Measurements from ENCODE around the gene SEPTIN8.

The SEPTIN8 gene

DNA sequence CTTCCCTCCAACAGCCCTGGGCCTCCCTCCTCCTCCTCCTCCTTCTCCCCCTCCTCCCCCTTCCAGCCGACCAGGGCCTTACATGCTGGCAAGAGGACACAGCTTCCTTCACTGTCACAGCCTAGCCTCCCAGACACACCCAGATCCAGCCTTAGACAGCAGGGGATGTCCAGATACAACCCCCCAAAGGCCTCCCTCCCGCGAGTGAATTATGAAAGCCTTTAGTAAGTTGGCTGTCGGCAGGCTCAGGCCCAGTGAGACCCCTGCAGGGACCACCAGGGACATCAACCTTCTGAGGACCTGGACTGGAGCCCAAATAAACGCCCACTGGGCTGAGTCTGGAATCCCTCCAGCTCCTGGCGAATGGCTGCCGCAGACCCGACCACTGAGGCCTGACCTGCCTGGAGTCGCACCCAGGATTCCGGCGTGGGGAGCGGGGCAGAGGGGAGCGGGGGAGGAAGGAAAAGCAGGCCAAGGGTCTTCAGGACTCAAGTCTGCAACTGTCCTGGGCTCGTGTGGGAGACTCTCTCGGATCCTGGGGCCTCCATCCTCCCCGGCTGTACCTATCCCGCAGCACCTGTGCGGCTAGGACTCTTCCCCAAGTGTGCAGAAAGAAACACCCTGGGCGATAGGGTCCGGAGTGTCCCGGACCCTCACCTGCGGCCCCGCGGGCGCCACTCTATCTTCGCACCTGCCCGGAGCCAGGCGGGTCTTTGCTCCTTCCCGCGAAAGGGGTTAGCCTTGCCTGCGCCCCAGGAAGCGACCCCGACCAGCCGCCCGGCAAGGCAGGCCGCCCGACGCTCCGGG is 705 bp downstream of the SEPTIN8 start:
- TF ChIP-seq EZH2phosphoT487 (conservative IDR thresholded peaks at IDR 0.05; ENCODE audit: low read length) = no peak
- TF ChIP-seq, protein P1, sequence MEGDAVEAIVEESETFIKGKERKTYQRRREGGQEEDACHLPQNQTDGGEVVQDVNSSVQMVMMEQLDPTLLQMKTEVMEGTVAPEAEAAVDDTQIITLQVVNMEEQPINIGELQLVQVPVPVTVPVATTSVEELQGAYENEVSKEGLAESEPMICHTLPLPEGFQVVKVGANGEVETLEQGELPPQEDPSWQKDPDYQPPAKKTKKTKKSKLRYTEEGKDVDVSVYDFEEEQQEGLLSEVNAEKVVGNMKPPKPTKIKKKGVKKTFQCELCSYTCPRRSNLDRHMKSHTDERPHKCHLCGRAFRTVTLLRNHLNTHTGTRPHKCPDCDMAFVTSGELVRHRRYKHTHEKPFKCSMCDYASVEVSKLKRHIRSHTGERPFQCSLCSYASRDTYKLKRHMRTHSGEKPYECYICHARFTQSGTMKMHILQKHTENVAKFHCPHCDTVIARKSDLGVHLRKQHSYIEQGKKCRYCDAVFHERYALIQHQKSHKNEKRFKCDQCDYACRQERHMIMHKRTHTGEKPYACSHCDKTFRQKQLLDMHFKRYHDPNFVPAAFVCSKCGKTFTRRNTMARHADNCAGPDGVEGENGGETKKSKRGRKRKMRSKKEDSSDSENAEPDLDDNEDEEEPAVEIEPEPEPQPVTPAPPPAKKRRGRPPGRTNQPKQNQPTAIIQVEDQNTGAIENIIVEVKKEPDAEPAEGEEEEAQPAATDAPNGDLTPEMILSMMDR (IDR thresholded peaks at IDR 0.05; ENCODE audit: insufficient read depth, low read length, poor library complexity, severe bottlenecking) = no peak
- Histone ChIP-seq H3K9me3 (ENCODE audit: insufficient read depth, low read length) (no peaks in the 10 kb centered on the region), H3K4me2 (ENCODE audit: low read depth, low read length, poor library complexity, severe bottlenecking) (no peak overlapping the region), H3K4me3 (ENCODE audit: insufficient read depth, low read length, poor library complexity, severe bottlenecking) (no peak overlapping the region), H3F3A (ENCODE audit: insufficient read depth) (no peaks in the 10 kb centered on the region), H3K9ac (ENCODE audit: low read length) (no peak overlapping the region), H2AFZ (ENCODE audit: low read depth, low read length, severe bottlenecking) (no peak overlapping the region), H3K9me2 (replicated peaks; ENCODE audit: insufficient read depth, low read length) (no peaks in the 10 kb centered on the region), H3K27me3 (ENCODE audit: low read length) (no peaks in the 10 kb centered on the region), H3K36me3 (ENCODE audit: low read length) (no peaks in the 10 kb centered on the region), H3K79me2 (ENCODE audit: insufficient read depth, low read length) (no peaks in the 10 kb centered on the region), H4K20me1 (ENCODE audit: low read depth, low read length) (no peaks in the 10 kb centered on the region), H3K27ac (ENCODE audit: low read depth, low read length) (no peak overlapping the region)

DNA sequence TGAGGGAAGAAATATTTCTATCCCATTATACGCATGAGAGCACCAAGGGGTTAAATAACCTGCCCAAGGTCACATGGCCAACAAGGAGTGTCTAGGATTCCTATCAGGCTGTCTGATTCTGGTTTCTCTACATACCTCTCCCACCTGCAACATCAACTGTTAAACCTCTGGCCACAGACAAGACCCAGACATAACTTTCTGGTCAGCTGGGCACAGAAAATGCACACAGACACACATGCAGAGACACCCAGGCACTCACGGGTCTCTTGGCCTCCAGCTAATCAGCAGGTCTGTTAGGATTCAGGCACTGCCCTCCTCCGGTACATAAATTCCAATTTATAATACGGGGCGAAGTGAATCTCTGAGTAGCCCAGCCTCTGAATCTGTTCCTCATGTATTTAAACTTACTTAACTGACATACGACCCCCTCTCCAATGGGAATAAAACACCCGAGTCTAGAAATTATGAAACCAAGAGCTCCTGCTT is 1.5 kb downstream of the SEPTIN8 start:
- Histone ChIP-seq H3K9me3 (ENCODE audit: insufficient read depth, low read length) (no peaks in the 10 kb centered on the region), H3F3A (ENCODE audit: insufficient read depth) (no peaks in the 10 kb centered on the region), H3K9me2 (replicated peaks; ENCODE audit: insufficient read depth, low read length) (no peaks in the 10 kb centered on the region), H3K79me2 (ENCODE audit: insufficient read depth, low read length) (no peaks in the 10 kb centered on the region), H2AFZ (ENCODE audit: low read depth, low read length, severe bottlenecking) (no peak overlapping the region), H3K9ac (ENCODE audit: low read length) (no peak overlapping the region), H3K27ac (ENCODE audit: low read depth, low read length) (no peak overlapping the region), H3K4me2 (ENCODE audit: low read depth, low read length, poor library complexity, severe bottlenecking) (no peak overlapping the region), H4K20me1 (ENCODE audit: low read depth, low read length) (no peaks in the 10 kb centered on the region), H3K36me3 (ENCODE audit: low read length) (no peaks in the 10 kb centered on the region), H3K27me3 (ENCODE audit: low read length) (no peaks in the 10 kb centered on the region), H3K4me3 (ENCODE audit: insufficient read depth, low read length, poor library complexity, severe bottlenecking) (no peak overlapping the region)
- TF ChIP-seq EZH2phosphoT487 (conservative IDR thresholded peaks at IDR 0.05; ENCODE audit: low read length) = no peak
- TF ChIP-seq, protein P1 (IDR thresholded peaks at IDR 0.05; ENCODE audit: insufficient read depth, low read length, poor library complexity, severe bottlenecking) = no peak

DNA sequence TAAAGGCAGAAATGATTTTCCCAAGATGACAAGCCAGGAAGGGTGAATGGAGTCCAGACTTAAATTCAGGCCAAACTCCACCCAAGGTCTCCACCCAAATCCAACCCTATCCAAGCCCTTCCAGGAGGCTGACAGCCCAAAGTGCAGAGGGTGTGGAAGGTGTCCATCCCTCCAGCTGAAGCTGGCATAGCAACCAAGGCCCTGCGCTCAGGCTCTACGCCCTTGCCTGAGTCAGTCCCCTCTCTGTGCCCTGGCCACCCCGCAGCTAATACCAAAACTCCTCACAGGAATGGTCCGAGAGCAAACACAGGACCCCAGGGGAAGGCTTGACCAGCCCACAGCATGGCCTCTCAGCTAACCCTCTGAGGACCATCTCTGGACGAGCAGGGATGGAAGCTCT is 2.1 kb downstream of the SEPTIN8 start:
- no peak overlapping the region for H3K4me3 ChIP-seq (ENCODE audit: insufficient read depth, low read length, poor library complexity, severe bottlenecking)
- no peaks in the 10 kb centered on the region for H3K9me3 ChIP-seq (ENCODE audit: insufficient read depth, low read length)
- H4K20me1 ChIP-seq (ENCODE audit: low read depth, low read length) = no peaks in the 10 kb centered on the region
- H3K27ac ChIP-seq (ENCODE audit: low read depth, low read length) = no peak overlapping the region
- no peak overlapping the region for H2AFZ ChIP-seq (ENCODE audit: low read depth, low read length, severe bottlenecking)
- no peaks in the 10 kb centered on the region for H3K36me3 ChIP-seq (ENCODE audit: low read length)
- no peaks in the 10 kb centered on the region for H3K9me2 ChIP-seq (replicated peaks; ENCODE audit: insufficient read depth, low read length)
- TF ChIP-seq, protein P1 (IDR thresholded peaks at IDR 0.05; ENCODE audit: insufficient read depth, low read length, poor library complexity, severe bottlenecking) = no peak
- H3K4me2 ChIP-seq (ENCODE audit: low read depth, low read length, poor library complexity, severe bottlenecking) = no peak overlapping the region
- no peaks in the 10 kb centered on the region for H3K27me3 ChIP-seq (ENCODE audit: low read length)
- no peaks in the 10 kb centered on the region for H3K79me2 ChIP-seq (ENCODE audit: insufficient read depth, low read length)
- H3K9ac ChIP-seq (ENCODE audit: low read length) = no peak overlapping the region
- H3F3A ChIP-seq (ENCODE audit: insufficient read depth) = no peaks in the 10 kb centered on the region
